ENCODE data around the gene DIO3.
"Not testable (repeated sequence)": the region's sequence is repeated elsewhere in the genome, so short reads cannot be mapped to it uniquely, and the experiment has no call there.

Gene DIO3

GRCh38 chr14:101559250-101559623, 2.1 kb upstream of the DIO3 start:
- no peak for DNase-seq (ENCODE audit: low read depth)

GRCh38 chr14:101559624-101560533, 1.4 kb upstream of the DIO3 start:
- no peak for DNase-seq (ENCODE audit: low read depth)

- DNase-seq (ENCODE audit: low read depth): no peak
These were observed 671 bp upstream of the DIO3 start for GRCh38 chr14:101560534-101561113.

GRCh38 chr14:101561897-101562490, 699 bp downstream of the DIO3 start:
- DNase-seq (ENCODE audit: low read depth): no peak

GRCh38 chr14:101562659-101563351, 1.5 kb downstream of the DIO3 start:
- no peak for DNase-seq (ENCODE audit: low read depth)

GRCh38 chr14:101563352-101563653, 2.0 kb downstream of the DIO3 start:
- DNase-seq (ENCODE audit: low read depth): no peak

- no peak for DNase-seq (ENCODE audit: low read depth)
These were observed 2.6 kb downstream of the DIO3 start for GRCh38 chr14:101563654-101564443.

GRCh38 chr14:101564444-101564776, 3.1 kb downstream of the DIO3 start:
- no peak for DNase-seq (ENCODE audit: low read depth)

GRCh38 chr14:101564819-101565698, 3.8 kb downstream of the DIO3 start:
- DNase-seq (ENCODE audit: low read depth): no peak

GRCh38 chr14:101567252-101567651, 6.0 kb downstream of the DIO3 start:
- no peak for DNase-seq (ENCODE audit: low read depth)

- DNase-seq (ENCODE audit: low read depth): no peak
These were observed 9.7 kb downstream of the DIO3 start for GRCh38 chr14:101571004-101571403.

GRCh38 chr14:101572526-101572925, 11.2 kb downstream of the DIO3 start:
- DNase-seq (ENCODE audit: low read depth): not testable (repeated sequence)

- no peak for DNase-seq (ENCODE audit: low read depth)
These were observed 12.0 kb downstream of the DIO3 start for GRCh38 chr14:101573289-101573688.

- no peak for DNase-seq (ENCODE audit: low read depth)
These were observed 14.3 kb downstream of the DIO3 start for GRCh38 chr14:101575581-101575980.

GRCh38 chr14:101577221-101577909, 16.1 kb downstream of the DIO3 start:
- DNase-seq (ENCODE audit: low read depth): no peak

GRCh38 chr14:101578489-101578888, 17.2 kb downstream of the DIO3 start:
- DNase-seq (ENCODE audit: low read depth): no peak

GRCh38 chr14:101579372-101580080, 18.2 kb downstream of the DIO3 start:
- no peak for DNase-seq (ENCODE audit: low read depth)

GRCh38 chr14:101581806-101582205, 20.5 kb downstream of the DIO3 start:
- DNase-seq (ENCODE audit: low read depth): no peak

- DNase-seq (ENCODE audit: low read depth): no peak
These were observed 21.0 kb downstream of the DIO3 start for GRCh38 chr14:101582294-101582693.

Measured in stimulated activated CD8-positive, alpha-beta memory T cell treated with anti-CD3 and anti-CD28 coated beads, Interleukin-15, amount 100 ng/mL, for 24 hours (primary cell).